Uterus (tissue), 2 donors: ENCODE results near the gene HCST.

Source experiments
- CTCF ChIP-seq, 4 experiments: fragments of 200-600 bp in 2 of 4; fragments of 450-650 bp in 2 of 4; sonication (generic) in 2 of 4; IDR thresholded peaks; one replicate each; pipeline ENCODE4 v1.5.1; 2016 to 2019; ENCODE audit warnings: antibody characterized with exemption in 4 of 4, mild to moderate bottlenecking in 2 of 4, moderate library complexity in 1 of 4
- POLR2A ChIP-seq, 2 donors: fragments of 450-650 bp; IDR thresholded peaks; one replicate each; pipeline ENCODE4 v1.6.1; 2016; ENCODE audit warnings: antibody characterized with exemption in 2 of 2, mild to moderate bottlenecking in 1 of 2, moderate library complexity in 1 of 2

- TF ChIP-seq POLR2A (IDR thresholded peaks at IDR 0.05) (no peak), CTCF (IDR thresholded peaks at IDR 0.05) (no peak)
These were observed 3.9 kb upstream of the HCST start for GRCh38 chr19:35898499-35898809.
